ENCODE results near the gene PIGV.

The PIGV gene

GRCh38 chr1:26754086-26754874, 33.5 kb upstream of the PIGV start:
- TF ChIP-seq CTCF (conservative IDR thresholded peaks at IDR 0.05; ENCODE audit: control insufficient read depth, insufficient read depth, low read depth, low read length): no peak
- H3K4me3 ChIP-seq (ENCODE audit: control insufficient read depth, low read depth, low read length): no peak overlapping the region
- peak; percentile 27 for DNase-seq (ENCODE audit: low read depth)

- no peak for TF ChIP-seq CTCF (conservative IDR thresholded peaks at IDR 0.05; ENCODE audit: control insufficient read depth, insufficient read depth, low read depth, low read length)
- DNase-seq (ENCODE audit: low read depth): no peak
- H3K4me3 ChIP-seq (ENCODE audit: control insufficient read depth, low read depth, low read length): no peak overlapping the region
Observed at GRCh38 chr1:26758358-26758757, 29.4 kb upstream of the PIGV start.

GRCh38 chr1:26759531-26759930, 28.2 kb upstream of the PIGV start:
- no peak for TF ChIP-seq CTCF (conservative IDR thresholded peaks at IDR 0.05; ENCODE audit: control insufficient read depth, insufficient read depth, low read depth, low read length)
- no peak overlapping the region for H3K4me3 ChIP-seq (ENCODE audit: control insufficient read depth, low read depth, low read length)
- DNase-seq (ENCODE audit: low read depth): no peak

GRCh38 chr1:26761217-26761616, 26.5 kb upstream of the PIGV start:
- no peak overlapping the region for H3K4me3 ChIP-seq (ENCODE audit: control insufficient read depth, low read depth, low read length)
- DNase-seq (ENCODE audit: low read depth): no peak
- TF ChIP-seq CTCF (conservative IDR thresholded peaks at IDR 0.05; ENCODE audit: control insufficient read depth, insufficient read depth, low read depth, low read length): peak; percentile 5

- no peak overlapping the region for H3K4me3 ChIP-seq (ENCODE audit: control insufficient read depth, low read depth, low read length)
- TF ChIP-seq CTCF (conservative IDR thresholded peaks at IDR 0.05; ENCODE audit: control insufficient read depth, insufficient read depth, low read depth, low read length): no peak
- no peak for DNase-seq (ENCODE audit: low read depth)
Observed at GRCh38 chr1:26767714-26768113, 20.0 kb upstream of the PIGV start.

GRCh38 chr1:26768755-26769154, 19.0 kb upstream of the PIGV start:
- TF ChIP-seq CTCF (conservative IDR thresholded peaks at IDR 0.05; ENCODE audit: control insufficient read depth, insufficient read depth, low read depth, low read length): no peak
- DNase-seq (ENCODE audit: low read depth): peak; percentile 73
- no peak overlapping the region for H3K4me3 ChIP-seq (ENCODE audit: control insufficient read depth, low read depth, low read length)
